ENCODE results near the gene CEACAM8. TPM values are rescaled to one million over a fixed set of nuclear protein-coding genes. Genes with fewer than 3 reads are reported as not detected.

CEACAM8 gene
- total RNA-seq, 1 experiment from 2014 or later: not detected

DNA sequence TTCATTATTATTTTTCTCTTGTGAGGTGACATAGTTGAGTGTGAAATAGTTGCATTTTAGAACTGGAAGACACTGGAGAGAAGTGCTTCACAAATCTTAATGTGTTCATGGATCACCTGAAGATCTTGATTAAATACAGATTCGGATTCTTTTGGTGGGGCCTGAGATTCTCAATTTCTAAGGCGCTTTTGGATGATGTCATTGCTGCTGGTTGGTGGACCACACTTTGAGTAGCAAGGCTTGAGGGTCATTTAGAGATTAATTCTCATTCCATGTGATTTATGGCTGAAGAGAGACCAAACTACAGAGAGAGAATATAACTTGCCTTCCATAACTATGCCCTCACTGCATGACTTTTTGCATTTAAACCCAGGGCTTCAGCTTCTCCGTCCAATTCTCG, 27.2 kb downstream of the CEACAM8 start:
- H3K27me3 ChIP-seq (ENCODE audit: insufficient read depth, low read length): 0 out of 2 replicates have a peak, but pooled peaks cover 3% of the 10 kb centered on the region
- ATAC-seq: no peak
- intact Hi-C loops (cut with micrococcal nuclease): loop anchor here (5.0 kb wide), 1 partner anchor 225 kb away; no protein-coding TSS in a partner anchor
- H2AFZ ChIP-seq (ENCODE audit: low read depth, low read length, poor library complexity, severe bottlenecking): no peak overlapping the region
- no TSS peak for BruUV-seq (replicated peaks)
- H3K4me1 ChIP-seq (ENCODE audit: control insufficient read depth in 1 of 2, insufficient read depth in 2 of 2, low read length in 2 of 2): peaks cover 0 to 3% of the 10 kb centered on the region in 2 experiments; a peak in 2 of 4 replicates
- no peaks in the 10 kb centered on the region for H3K36me3 ChIP-seq (ENCODE audit: control insufficient read depth in 1 of 2, insufficient read depth in 2 of 2, low read length in 2 of 2)
- DNase-seq (ENCODE audit: low read depth, low spot score): no peak
- H3K9me2 ChIP-seq (ENCODE audit: insufficient read depth): no peaks in the 10 kb centered on the region
- no peak overlapping the region for H3K9ac ChIP-seq (ENCODE audit: low read length)
- H3K9me3 ChIP-seq (ENCODE audit: control insufficient read depth in 1 of 2, insufficient read depth in 1 of 2, low read depth in 1 of 2, low read length in 2 of 2): no peaks in the 10 kb centered on the region
- TF ChIP-seq EZH2phosphoT487 (IDR thresholded peaks at IDR 0.05; ENCODE audit: borderline replicate concordance) (no peak), ZNF274 (IDR thresholded peaks at IDR 0.05; ENCODE audit: low read depth, low read length) (no peak), TCF7L2 (IDR thresholded peaks at IDR 0.05; ENCODE audit: borderline replicate concordance, extremely low read depth, insufficient read depth, insufficient read length) (no peak), ZFX (IDR thresholded peaks at IDR 0.05) (no peak), SP1 (IDR thresholded peaks at IDR 0.05; ENCODE audit: low read depth) (no peak), SIN3A (IDR thresholded peaks at IDR 0.05; ENCODE audit: low read depth) (no peak), EZH2 (IDR thresholded peaks at IDR 0.05) (no peak), RAD21 (IDR thresholded peaks at IDR 0.05; ENCODE audit: low read depth) (no peak), ATF3 (IDR thresholded peaks at IDR 0.05) (no peak), CBX3 (IDR thresholded peaks at IDR 0.05; ENCODE audit: low read depth) (no peak), SRF (IDR thresholded peaks at IDR 0.05; ENCODE audit: low read depth) (no peak), CEBPB (IDR thresholded peaks at IDR 0.05; ENCODE audit: low read depth) (no peak), POLR2AphosphoS5 (IDR thresholded peaks at IDR 0.05; ENCODE audit: low read depth, low read length) (no peak)
- TF ChIP-seq, protein P1, sequence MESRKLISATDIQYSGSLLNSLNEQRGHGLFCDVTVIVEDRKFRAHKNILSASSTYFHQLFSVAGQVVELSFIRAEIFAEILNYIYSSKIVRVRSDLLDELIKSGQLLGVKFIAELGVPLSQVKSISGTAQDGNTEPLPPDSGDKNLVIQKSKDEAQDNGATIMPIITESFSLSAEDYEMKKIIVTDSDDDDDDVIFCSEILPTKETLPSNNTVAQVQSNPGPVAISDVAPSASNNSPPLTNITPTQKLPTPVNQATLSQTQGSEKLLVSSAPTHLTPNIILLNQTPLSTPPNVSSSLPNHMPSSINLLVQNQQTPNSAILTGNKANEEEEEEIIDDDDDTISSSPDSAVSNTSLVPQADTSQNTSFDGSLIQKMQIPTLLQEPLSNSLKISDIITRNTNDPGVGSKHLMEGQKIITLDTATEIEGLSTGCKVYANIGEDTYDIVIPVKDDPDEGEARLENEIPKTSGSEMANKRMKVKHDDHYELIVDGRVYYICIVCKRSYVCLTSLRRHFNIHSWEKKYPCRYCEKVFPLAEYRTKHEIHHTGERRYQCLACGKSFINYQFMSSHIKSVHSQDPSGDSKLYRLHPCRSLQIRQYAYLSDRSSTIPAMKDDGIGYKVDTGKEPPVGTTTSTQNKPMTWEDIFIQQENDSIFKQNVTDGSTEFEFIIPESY (IDR thresholded peaks at IDR 0.05; ENCODE audit: extremely low read depth, insufficient replicate concordance, low read length): no peak
- TF ChIP-seq, protein P2, sequence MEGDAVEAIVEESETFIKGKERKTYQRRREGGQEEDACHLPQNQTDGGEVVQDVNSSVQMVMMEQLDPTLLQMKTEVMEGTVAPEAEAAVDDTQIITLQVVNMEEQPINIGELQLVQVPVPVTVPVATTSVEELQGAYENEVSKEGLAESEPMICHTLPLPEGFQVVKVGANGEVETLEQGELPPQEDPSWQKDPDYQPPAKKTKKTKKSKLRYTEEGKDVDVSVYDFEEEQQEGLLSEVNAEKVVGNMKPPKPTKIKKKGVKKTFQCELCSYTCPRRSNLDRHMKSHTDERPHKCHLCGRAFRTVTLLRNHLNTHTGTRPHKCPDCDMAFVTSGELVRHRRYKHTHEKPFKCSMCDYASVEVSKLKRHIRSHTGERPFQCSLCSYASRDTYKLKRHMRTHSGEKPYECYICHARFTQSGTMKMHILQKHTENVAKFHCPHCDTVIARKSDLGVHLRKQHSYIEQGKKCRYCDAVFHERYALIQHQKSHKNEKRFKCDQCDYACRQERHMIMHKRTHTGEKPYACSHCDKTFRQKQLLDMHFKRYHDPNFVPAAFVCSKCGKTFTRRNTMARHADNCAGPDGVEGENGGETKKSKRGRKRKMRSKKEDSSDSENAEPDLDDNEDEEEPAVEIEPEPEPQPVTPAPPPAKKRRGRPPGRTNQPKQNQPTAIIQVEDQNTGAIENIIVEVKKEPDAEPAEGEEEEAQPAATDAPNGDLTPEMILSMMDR (IDR thresholded peaks at IDR 0.05 in 2 of 3, conservative IDR thresholded peaks at IDR 0.05 in 1 of 3; ENCODE audit: borderline replicate concordance in 1 of 3, insufficient read depth in 1 of 3, low read depth in 2 of 3, low read length in 2 of 3): no peak
- TF ChIP-seq, protein P3, sequence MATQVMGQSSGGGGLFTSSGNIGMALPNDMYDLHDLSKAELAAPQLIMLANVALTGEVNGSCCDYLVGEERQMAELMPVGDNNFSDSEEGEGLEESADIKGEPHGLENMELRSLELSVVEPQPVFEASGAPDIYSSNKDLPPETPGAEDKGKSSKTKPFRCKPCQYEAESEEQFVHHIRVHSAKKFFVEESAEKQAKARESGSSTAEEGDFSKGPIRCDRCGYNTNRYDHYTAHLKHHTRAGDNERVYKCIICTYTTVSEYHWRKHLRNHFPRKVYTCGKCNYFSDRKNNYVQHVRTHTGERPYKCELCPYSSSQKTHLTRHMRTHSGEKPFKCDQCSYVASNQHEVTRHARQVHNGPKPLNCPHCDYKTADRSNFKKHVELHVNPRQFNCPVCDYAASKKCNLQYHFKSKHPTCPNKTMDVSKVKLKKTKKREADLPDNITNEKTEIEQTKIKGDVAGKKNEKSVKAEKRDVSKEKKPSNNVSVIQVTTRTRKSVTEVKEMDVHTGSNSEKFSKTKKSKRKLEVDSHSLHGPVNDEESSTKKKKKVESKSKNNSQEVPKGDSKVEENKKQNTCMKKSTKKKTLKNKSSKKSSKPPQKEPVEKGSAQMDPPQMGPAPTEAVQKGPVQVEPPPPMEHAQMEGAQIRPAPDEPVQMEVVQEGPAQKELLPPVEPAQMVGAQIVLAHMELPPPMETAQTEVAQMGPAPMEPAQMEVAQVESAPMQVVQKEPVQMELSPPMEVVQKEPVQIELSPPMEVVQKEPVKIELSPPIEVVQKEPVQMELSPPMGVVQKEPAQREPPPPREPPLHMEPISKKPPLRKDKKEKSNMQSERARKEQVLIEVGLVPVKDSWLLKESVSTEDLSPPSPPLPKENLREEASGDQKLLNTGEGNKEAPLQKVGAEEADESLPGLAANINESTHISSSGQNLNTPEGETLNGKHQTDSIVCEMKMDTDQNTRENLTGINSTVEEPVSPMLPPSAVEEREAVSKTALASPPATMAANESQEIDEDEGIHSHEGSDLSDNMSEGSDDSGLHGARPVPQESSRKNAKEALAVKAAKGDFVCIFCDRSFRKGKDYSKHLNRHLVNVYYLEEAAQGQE (IDR thresholded peaks at IDR 0.05; ENCODE audit: low read depth): no peak
- TF ChIP-seq, protein P4, sequence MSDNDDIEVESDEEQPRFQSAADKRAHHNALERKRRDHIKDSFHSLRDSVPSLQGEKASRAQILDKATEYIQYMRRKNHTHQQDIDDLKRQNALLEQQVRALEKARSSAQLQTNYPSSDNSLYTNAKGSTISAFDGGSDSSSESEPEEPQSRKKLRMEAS (IDR thresholded peaks at IDR 0.05): no peak
- H4K20me1 ChIP-seq (ENCODE audit: insufficient read depth): no peaks in the 10 kb centered on the region
- POLR2A ChIA-PET: no interaction called here
- H3K4me2 ChIP-seq (ENCODE audit: low read length): peak overlapping the region; percentile 14; the same call in 1 of the 2 replicates
- CTCF ChIA-PET: no interaction called here
- H3K27ac ChIP-seq (ENCODE audit: low read depth, low read length): no peak overlapping the region
- H3K4me3 ChIP-seq (replicated peaks in 1 of 2; ENCODE audit: low read depth in 1 of 2, low read length in 2 of 2): no peak overlapping the region
- H3K79me2 ChIP-seq (ENCODE audit: insufficient read depth, low read length): no peaks in the 10 kb centered on the region
- RAD21 ChIA-PET (ENCODE audit: low non-redundant PET in 1 of 2, low total read pairs in 2 of 2, uncharacterized antibody in 2 of 2, unreplicated experiment in 2 of 2): no interaction called here

All from HCT116 (cell line).